WI38 (cell line): ENCODE data around the gene HPN.
A peak's percentile ranks its signal among the peaks of the same experiment; 100 is the strongest.

Source experiments
- H3K4me3 ChIP-seq: 2 replicates; pipeline ENCODE4 v1.5.1; 2011; ENCODE audit warnings: low read depth, mild to moderate bottlenecking, control low read depth, low read length
- CTCF ChIP-seq: IDR thresholded peaks from 2 replicates; pipeline ENCODE4 v1.5.1; 2012; ENCODE audit warnings: low read depth, mild to moderate bottlenecking, control low read depth, low read length

HPN gene

GRCh38 chr19:35031072-35031881, 10.2 kb upstream of the HPN start:
- H3K4me3 ChIP-seq: peak overlapping the region; percentile 60
- TF ChIP-seq CTCF: no peak

- H3K4me3 ChIP-seq: no peak overlapping the region
- no peak for TF ChIP-seq CTCF
Observed at GRCh38 chr19:35032356-35032865, 9.1 kb upstream of the HPN start.

GRCh38 chr19:35033067-35034004, 8.2 kb upstream of the HPN start:
- no peak for TF ChIP-seq CTCF
- no peak overlapping the region for H3K4me3 ChIP-seq

- no peak overlapping the region for H3K4me3 ChIP-seq
- TF ChIP-seq CTCF: no peak
Observed at GRCh38 chr19:35034005-35034502, 7.5 kb upstream of the HPN start.

GRCh38 chr19:35034588-35035382, 6.7 kb upstream of the HPN start:
- no peak overlapping the region for H3K4me3 ChIP-seq
- no peak for TF ChIP-seq CTCF

- TF ChIP-seq CTCF: no peak
- H3K4me3 ChIP-seq: no peak overlapping the region
Observed at GRCh38 chr19:35037716-35038622, 3.6 kb upstream of the HPN start.
